ENCODE measurements around the gene C1orf21.
"Not testable (repeated sequence)": the region's sequence is repeated elsewhere in the genome, so short reads cannot be mapped to it uniquely, and the experiment has no call there.

C1orf21 gene

GRCh38 chr1:184610876-184611595 is 224.2 kb downstream of the C1orf21 start:
- peak; percentile 18 for DNase-seq

- not testable (repeated sequence) for DNase-seq
These were observed 225.4 kb downstream of the C1orf21 start for GRCh38 chr1:184612229-184612628.

GRCh38 chr1:184614667-184615066 is 227.8 kb downstream of the C1orf21 start:
- DNase-seq = no peak

GRCh38 chr1:184615301-184615700 is 228.5 kb downstream of the C1orf21 start:
- DNase-seq = no peak

- DNase-seq = no peak
These were observed 229.7 kb downstream of the C1orf21 start for GRCh38 chr1:184616504-184616903.

GRCh38 chr1:184617433-184618029 is 230.7 kb downstream of the C1orf21 start:
- no peak for DNase-seq

GRCh38 chr1:184618851-184619250 is 232.0 kb downstream of the C1orf21 start:
- no peak for DNase-seq

GRCh38 chr1:184620469-184620868 is 233.6 kb downstream of the C1orf21 start:
- DNase-seq = no peak

GRCh38 chr1:184621260-184621659 is 234.4 kb downstream of the C1orf21 start:
- DNase-seq = no peak

- DNase-seq = no peak
These were observed 235.5 kb downstream of the C1orf21 start for GRCh38 chr1:184622136-184622823.

- no peak for DNase-seq
These were observed 236.6 kb downstream of the C1orf21 start for GRCh38 chr1:184623404-184623803.

GRCh38 chr1:184624051-184624450 is 237.2 kb downstream of the C1orf21 start:
- no peak for DNase-seq

- DNase-seq = no peak
These were observed 237.8 kb downstream of the C1orf21 start for GRCh38 chr1:184624626-184625025.

- DNase-seq = no peak
These were observed 238.4 kb downstream of the C1orf21 start for GRCh38 chr1:184625271-184625670.

GRCh38 chr1:184626076-184627006 is 239.5 kb downstream of the C1orf21 start:
- no peak for DNase-seq

GRCh38 chr1:184627007-184627341 is 240.1 kb downstream of the C1orf21 start:
- DNase-seq = no peak

- no peak for DNase-seq
These were observed 242.4 kb downstream of the C1orf21 start for GRCh38 chr1:184629266-184629665.

GRCh38 chr1:184630679-184631060 is 243.8 kb downstream of the C1orf21 start:
- no peak for DNase-seq

GRCh38 chr1:184632415-184633175 is 245.8 kb downstream of the C1orf21 start:
- no peak for DNase-seq

GRCh38 chr1:184633785-184634184 is 247.0 kb downstream of the C1orf21 start:
- no peak for DNase-seq

GRCh38 chr1:184634296-184634695 is 247.5 kb downstream of the C1orf21 start:
- no peak for DNase-seq

GRCh38 chr1:184635347-184635979 is 248.6 kb downstream of the C1orf21 start:
- no peak for DNase-seq

All from NCI-H1436 (cell line).